Measurements from ENCODE around the gene MESD. TPM values are rescaled to one million over a fixed set of nuclear protein-coding genes. Genes with fewer than 3 reads are reported as not detected.

The MESD gene
- polyA plus RNA-seq, 3 donors from 2014 or later, result 22.3 to 39.6 (median 32.1) TPM

GRCh38 chr15:80945605-80946004 lies 44.0 kb downstream of the MESD start:
- Mint-ChIP-seq H3K36me3 (peaks cover 17 to 67% (median 30%) of the 10 kb centered on the region in 3 donors), H3K4me3 (no peak overlapping the region), H3K9me3 (no peaks in the 10 kb centered on the region), H3K27me3 (ENCODE audit: low read depth in 3 of 3) (peaks cover 0 to 3% (median 2%) of the 10 kb centered on the region in 3 donors), H3K4me1 (no peaks in the 10 kb centered on the region), H3K27ac (no peak overlapping the region)
- no peak for DNase-seq

- H3K4me3 Mint-ChIP-seq, result no peak overlapping the region
Measured at GRCh38 chr15:80944818-80945217, 44.8 kb downstream of the MESD start.

GRCh38 chr15:80942746-80943565 lies 46.7 kb downstream of the MESD start:
- Mint-ChIP-seq H3K27me3 (ENCODE audit: low read depth in 3 of 3) (peaks cover 0 to 2% (median 2%) of the 10 kb centered on the region in 3 donors), H3K36me3 (peaks cover 13 to 48% (median 19%) of the 10 kb centered on the region in 3 donors), H3K9me3 (no peaks in the 10 kb centered on the region), H3K4me3 (no peak overlapping the region), H3K27ac (peak overlapping the region in 1 of 6 donors; percentile 45), H3K4me1 (no peaks in the 10 kb centered on the region)
- no peak for DNase-seq

More at GRCh38 chr15:80944818-80945217, 44.8 kb downstream of the MESD start:
- Mint-ChIP-seq H3K27me3 (ENCODE audit: low read depth in 3 of 3) (peaks cover 0 to 3% (median 2%) of the 10 kb centered on the region in 3 donors), H3K4me1 (no peaks in the 10 kb centered on the region), H3K36me3 (peaks cover 17 to 63% (median 28%) of the 10 kb centered on the region in 3 donors), H3K27ac (no peak overlapping the region), H3K9me3 (no peaks in the 10 kb centered on the region)
- no peak for DNase-seq

GRCh38 chr15:80942266-80942665 lies 47.4 kb downstream of the MESD start:
- DNase-seq, result no peak

GRCh38 chr15:80940851-80941250 lies 48.8 kb downstream of the MESD start:
- DNase-seq, result no peak
- H3K27ac Mint-ChIP-seq, result peak overlapping the region in 1 of 6 donors; percentile 62
- peaks cover 0 to 2% (median 0%) of the 10 kb centered on the region in 3 donors for H3K27me3 Mint-ChIP-seq (ENCODE audit: low read depth in 3 of 3)
- no peaks in the 10 kb centered on the region for H3K9me3 Mint-ChIP-seq
- H3K4me1 Mint-ChIP-seq, result no peaks in the 10 kb centered on the region
- no peak overlapping the region for H3K4me3 Mint-ChIP-seq
- peaks cover 6 to 45% (median 7%) of the 10 kb centered on the region in 3 donors for H3K36me3 Mint-ChIP-seq

More at GRCh38 chr15:80942266-80942665, 47.4 kb downstream of the MESD start:
- Mint-ChIP-seq H3K4me3 (no peak overlapping the region), H3K4me1 (no peaks in the 10 kb centered on the region), H3K27me3 (ENCODE audit: low read depth in 3 of 3) (peaks cover 0 to 2% (median 2%) of the 10 kb centered on the region in 3 donors), H3K36me3 (peaks cover 9 to 45% (median 18%) of the 10 kb centered on the region in 3 donors), H3K9me3 (no peaks in the 10 kb centered on the region), H3K27ac (no peak overlapping the region)

- peaks cover 0 to 1% of the 10 kb centered on the region in 2 donors for H3K4me1 Mint-ChIP-seq
- no peak overlapping the region for H3K4me3 Mint-ChIP-seq
- no peak for DNase-seq
- H3K9me3 Mint-ChIP-seq, result no peaks in the 10 kb centered on the region
- H3K27me3 Mint-ChIP-seq (ENCODE audit: low read depth in 3 of 3), result peaks cover 0 to 2% (median 0%) of the 10 kb centered on the region in 3 donors
- H3K27ac Mint-ChIP-seq, result no peak overlapping the region
- peaks cover 5 to 41% (median 6%) of the 10 kb centered on the region in 3 donors for H3K36me3 Mint-ChIP-seq
Measured at GRCh38 chr15:80940331-80940730, 49.3 kb downstream of the MESD start.

GRCh38 chr15:80939216-80939615 lies 50.4 kb downstream of the MESD start:
- H3K27me3 Mint-ChIP-seq (ENCODE audit: low read depth in 3 of 3), result peaks cover 0 to 2% (median 0%) of the 10 kb centered on the region in 3 donors
- no peak overlapping the region for H3K4me3 Mint-ChIP-seq
- peaks cover 8 to 12% of the 10 kb centered on the region in 2 donors for H3K4me1 Mint-ChIP-seq
- no peak for DNase-seq
- H3K36me3 Mint-ChIP-seq, result peaks cover 1 to 37% (median 6%) of the 10 kb centered on the region in 3 donors
- H3K9me3 Mint-ChIP-seq, result no peaks in the 10 kb centered on the region
- no peak overlapping the region for H3K27ac Mint-ChIP-seq

GRCh38 chr15:80937718-80938117 lies 51.9 kb downstream of the MESD start:
- Mint-ChIP-seq H3K9me3 (no peaks in the 10 kb centered on the region), H3K4me1 (peaks cover 8 to 13% of the 10 kb centered on the region in 2 donors), H3K36me3 (peaks cover 0 to 30% (median 0%) of the 10 kb centered on the region in 3 donors), H3K27ac (peak overlapping the region in 1 of 6 donors; percentile 14), H3K27me3 (ENCODE audit: low read depth in 3 of 3) (no peaks in the 10 kb centered on the region), H3K4me3 (no peak overlapping the region)
- no peak for DNase-seq

GRCh38 chr15:80936288-80937078 lies 53.1 kb downstream of the MESD start:
- Mint-ChIP-seq H3K4me1 (peaks cover 8 to 13% of the 10 kb centered on the region in 2 donors), H3K36me3 (peaks cover 0 to 21% (median 0%) of the 10 kb centered on the region in 3 donors), H3K27ac (no peak overlapping the region), H3K27me3 (ENCODE audit: low read depth in 3 of 3) (no peaks in the 10 kb centered on the region), H3K4me3 (no peak overlapping the region), H3K9me3 (no peaks in the 10 kb centered on the region)
- no peak for DNase-seq

GRCh38 chr15:80934761-80935221 lies 54.8 kb downstream of the MESD start:
- H3K27ac Mint-ChIP-seq, result peak overlapping the region in 4 of 6 donors; percentile 4 to 22 (median 22)
- H3K4me1 Mint-ChIP-seq, result peaks cover 8 to 13% of the 10 kb centered on the region in 2 donors
- H3K4me3 Mint-ChIP-seq, result peak overlapping the region in 1 of 5 donors; percentile 51

GRCh38 chr15:80932989-80933388 lies 56.6 kb downstream of the MESD start:
- peaks cover 8 to 13% of the 10 kb centered on the region in 2 donors for H3K4me1 Mint-ChIP-seq
- no peaks in the 10 kb centered on the region for H3K9me3 Mint-ChIP-seq
- peaks cover 10 to 20% (median 14%) of the 10 kb centered on the region in 3 donors for H3K36me3 Mint-ChIP-seq
- H3K27ac Mint-ChIP-seq, result no peak overlapping the region
- DNase-seq, result no peak
- no peak overlapping the region for H3K4me3 Mint-ChIP-seq
- H3K27me3 Mint-ChIP-seq (ENCODE audit: low read depth in 3 of 3), result peaks cover 0 to 3% (median 0%) of the 10 kb centered on the region in 3 donors

More at GRCh38 chr15:80934761-80935221, 54.8 kb downstream of the MESD start:
- DNase-seq, result no peak
- Mint-ChIP-seq H3K9me3 (no peaks in the 10 kb centered on the region), H3K36me3 (peaks cover under 1 to 14% (median 7%) of the 10 kb centered on the region in 3 donors), H3K27me3 (ENCODE audit: low read depth in 3 of 3) (no peaks in the 10 kb centered on the region)

- no peak overlapping the region for H3K27ac Mint-ChIP-seq
- H3K36me3 Mint-ChIP-seq, result peaks cover 10 to 17% (median 14%) of the 10 kb centered on the region in 3 donors
- DNase-seq, result no peak
- H3K4me3 Mint-ChIP-seq, result no peak overlapping the region
- H3K27me3 Mint-ChIP-seq (ENCODE audit: low read depth in 3 of 3), result peaks cover 0 to 6% (median 0%) of the 10 kb centered on the region in 3 donors
- H3K9me3 Mint-ChIP-seq, result no peaks in the 10 kb centered on the region
- H3K4me1 Mint-ChIP-seq, result peaks cover 8 to 13% of the 10 kb centered on the region in 2 donors
Measured at GRCh38 chr15:80932513-80932815, 57.2 kb downstream of the MESD start.

- peaks cover 8 to 13% of the 10 kb centered on the region in 2 donors for H3K4me1 Mint-ChIP-seq
- H3K9me3 Mint-ChIP-seq, result no peaks in the 10 kb centered on the region
- H3K27ac Mint-ChIP-seq, result no peak overlapping the region
- H3K4me3 Mint-ChIP-seq, result no peak overlapping the region
- DNase-seq, result no peak
- H3K27me3 Mint-ChIP-seq (ENCODE audit: low read depth in 3 of 3), result peaks cover 0 to 6% (median 0%) of the 10 kb centered on the region in 3 donors
- peaks cover 10 to 14% (median 14%) of the 10 kb centered on the region in 3 donors for H3K36me3 Mint-ChIP-seq
Measured at GRCh38 chr15:80931721-80932512, 57.7 kb downstream of the MESD start.
